Testis (tissue), 2 donors: ENCODE results near the gene OR14K1.

Experiments
- POLR2A ChIP-seq: fragments of 450-650 bp; IDR thresholded peaks from one replicate; pipeline ENCODE4 v1.6.1; 2017; ENCODE audit warnings: antibody characterized with exemption, mild to moderate bottlenecking, moderate library complexity
- TF ChIP-seq, protein P1 (sequence below), 3 experiments: fragments of 450-650 bp in 2 of 3; fragments of 200-600 bp in 1 of 3; sonication (generic) in 1 of 3; IDR thresholded peaks; one replicate each; pipeline ENCODE4 v1.5.1; 2016 to 2019; ENCODE audit warnings: antibody characterized with exemption in 3 of 3, mild to moderate bottlenecking in 2 of 3, moderate library complexity in 1 of 3

DNA sequence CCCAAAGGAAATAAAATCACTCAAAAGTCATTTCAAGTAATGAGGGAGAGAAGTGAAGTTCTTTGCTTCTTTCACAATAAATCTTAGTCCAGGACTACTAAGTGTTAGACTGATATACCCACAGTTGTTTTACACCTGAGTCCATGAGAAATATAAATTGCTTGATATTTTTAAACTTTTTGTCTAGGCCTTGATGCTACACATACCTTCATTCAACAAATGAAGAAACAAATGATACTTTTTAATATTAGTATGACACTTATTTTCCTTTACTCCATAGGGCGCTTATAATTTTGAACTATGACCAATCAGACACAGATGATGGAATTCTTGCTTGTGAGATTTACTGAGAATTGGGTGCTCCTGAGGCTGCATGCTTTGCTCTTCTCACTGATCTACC lies at the start of gene OR14K1:
- TF ChIP-seq, protein P1, sequence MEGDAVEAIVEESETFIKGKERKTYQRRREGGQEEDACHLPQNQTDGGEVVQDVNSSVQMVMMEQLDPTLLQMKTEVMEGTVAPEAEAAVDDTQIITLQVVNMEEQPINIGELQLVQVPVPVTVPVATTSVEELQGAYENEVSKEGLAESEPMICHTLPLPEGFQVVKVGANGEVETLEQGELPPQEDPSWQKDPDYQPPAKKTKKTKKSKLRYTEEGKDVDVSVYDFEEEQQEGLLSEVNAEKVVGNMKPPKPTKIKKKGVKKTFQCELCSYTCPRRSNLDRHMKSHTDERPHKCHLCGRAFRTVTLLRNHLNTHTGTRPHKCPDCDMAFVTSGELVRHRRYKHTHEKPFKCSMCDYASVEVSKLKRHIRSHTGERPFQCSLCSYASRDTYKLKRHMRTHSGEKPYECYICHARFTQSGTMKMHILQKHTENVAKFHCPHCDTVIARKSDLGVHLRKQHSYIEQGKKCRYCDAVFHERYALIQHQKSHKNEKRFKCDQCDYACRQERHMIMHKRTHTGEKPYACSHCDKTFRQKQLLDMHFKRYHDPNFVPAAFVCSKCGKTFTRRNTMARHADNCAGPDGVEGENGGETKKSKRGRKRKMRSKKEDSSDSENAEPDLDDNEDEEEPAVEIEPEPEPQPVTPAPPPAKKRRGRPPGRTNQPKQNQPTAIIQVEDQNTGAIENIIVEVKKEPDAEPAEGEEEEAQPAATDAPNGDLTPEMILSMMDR (IDR thresholded peaks at IDR 0.05): no peak
- no peak for TF ChIP-seq POLR2A
